ENCODE results near the gene NLGN4X. TPM values are rescaled to one million over a fixed set of nuclear protein-coding genes. Genes with fewer than 3 reads are reported as not detected.

Gene NLGN4X
- total and polyA plus RNA-seq, 3 experiments from 2014 or later = 0.21 TPM; not detected in 2

GRCh38 chrX:6187256-6187655, 41.4 kb downstream of the NLGN4X start:
- POLR2A ChIA-PET = no interaction called here
- Mint-ChIP-seq H3K4me1 (no peaks in the 10 kb centered on the region), H3K4me3 (no peak overlapping the region), H3K27me3 (no peaks in the 10 kb centered on the region), H3K27ac (no peak overlapping the region), H3K9me3 (peaks cover 0 to 7% (median 3%) of the 10 kb centered on the region in 5 donors), H3K36me3 (no peaks in the 10 kb centered on the region)
- Histone ChIP-seq H3K36me3 (ENCODE audit: insufficient read depth, low read length) (no peaks in the 10 kb centered on the region), H3K27ac (ENCODE audit: low read depth, low read length) (no peak overlapping the region), H3K4me3 (ENCODE audit: low read length) (no peak overlapping the region), H3K4me1 (ENCODE audit: insufficient read depth, low read length) (no peaks in the 10 kb centered on the region), H3K9me3 (ENCODE audit: low read length) (no peaks in the 10 kb centered on the region), H3K27me3 (ENCODE audit: insufficient read depth, low read length, poor library complexity, severe bottlenecking) (no peaks in the 10 kb centered on the region)
- no peak for DNase-seq
- CTCF ChIA-PET = no interaction called here

- H3K4me3 ChIP-seq (ENCODE audit: low read length) = no peak overlapping the region
- H3K9me3 ChIP-seq (ENCODE audit: low read length) = no peaks in the 10 kb centered on the region
- H3K27ac Mint-ChIP-seq = no peak overlapping the region
- H3K36me3 Mint-ChIP-seq = no peaks in the 10 kb centered on the region
- no peaks in the 10 kb centered on the region for H3K27me3 ChIP-seq (ENCODE audit: insufficient read depth, low read length, poor library complexity, severe bottlenecking)
- ChIA-PET CTCF (no interaction called here), POLR2A (no interaction called here)
- H3K27me3 Mint-ChIP-seq = no peaks in the 10 kb centered on the region
- no peaks in the 10 kb centered on the region for H3K4me1 Mint-ChIP-seq
- H3K9me3 Mint-ChIP-seq = peaks cover 0 to 10% (median 0%) of the 10 kb centered on the region in 5 donors
- H3K36me3 ChIP-seq (ENCODE audit: insufficient read depth, low read length) = no peaks in the 10 kb centered on the region
- H3K4me3 Mint-ChIP-seq = no peak overlapping the region
- DNase-seq = no peak
- H3K27ac ChIP-seq (ENCODE audit: low read depth, low read length) = no peak overlapping the region
- H3K4me1 ChIP-seq (ENCODE audit: insufficient read depth, low read length) = no peaks in the 10 kb centered on the region
Observed at GRCh38 chrX:6184900-6185515, 43.7 kb downstream of the NLGN4X start.

DNA sequence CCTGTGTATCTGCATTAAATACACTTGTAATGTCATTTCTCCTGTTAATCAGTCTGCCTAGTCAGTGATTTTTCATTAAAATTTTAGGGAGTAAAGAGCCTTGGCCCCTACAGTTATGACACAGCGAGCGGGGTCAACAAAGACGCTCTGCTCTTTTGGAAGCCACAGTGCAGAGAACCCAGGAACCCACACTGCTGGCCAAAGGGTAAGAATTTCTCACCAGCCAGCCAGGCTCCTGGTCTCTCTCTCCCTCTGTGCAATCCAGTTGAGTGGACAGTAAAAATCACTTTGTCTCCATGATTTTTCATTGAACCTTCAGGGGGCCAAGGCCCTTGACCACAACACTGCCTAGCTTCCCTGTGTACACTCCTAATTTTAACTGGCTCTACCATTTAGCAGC, 52.8 kb downstream of the NLGN4X start:
- Mint-ChIP-seq H3K4me1 (no peaks in the 10 kb centered on the region), H3K27me3 (no peaks in the 10 kb centered on the region), H3K4me3 (no peak overlapping the region), H3K36me3 (no peaks in the 10 kb centered on the region), H3K27ac (no peak overlapping the region), H3K9me3 (peaks cover 0 to 11% (median 2%) of the 10 kb centered on the region in 5 donors)
- ChIA-PET POLR2A (no interaction called here), CTCF (no interaction called here)
- no peaks in the 10 kb centered on the region for H3K27me3 ChIP-seq (ENCODE audit: insufficient read depth, low read length, poor library complexity, severe bottlenecking)
- no peaks in the 10 kb centered on the region for H3K9me3 ChIP-seq (ENCODE audit: low read length)
- H3K36me3 ChIP-seq (ENCODE audit: insufficient read depth, low read length) = no peaks in the 10 kb centered on the region
- no peaks in the 10 kb centered on the region for H3K4me1 ChIP-seq (ENCODE audit: insufficient read depth, low read length)
- no peak overlapping the region for H3K27ac ChIP-seq (ENCODE audit: low read depth, low read length)
- H3K4me3 ChIP-seq (ENCODE audit: low read length) = no peak overlapping the region
- DNase-seq = no peak

- no peaks in the 10 kb centered on the region for H3K27me3 ChIP-seq (ENCODE audit: insufficient read depth, low read length, poor library complexity, severe bottlenecking)
- H3K36me3 ChIP-seq (ENCODE audit: insufficient read depth, low read length) = no peaks in the 10 kb centered on the region
- POLR2A ChIA-PET = no interaction called here
- no peak overlapping the region for H3K4me3 ChIP-seq (ENCODE audit: low read length)
- no peaks in the 10 kb centered on the region for H3K9me3 ChIP-seq (ENCODE audit: low read length)
- DNase-seq = no peak
- no peaks in the 10 kb centered on the region for H3K4me1 Mint-ChIP-seq
- no peak overlapping the region for H3K27ac Mint-ChIP-seq
- no peaks in the 10 kb centered on the region for H3K27me3 Mint-ChIP-seq
- H3K36me3 Mint-ChIP-seq = no peaks in the 10 kb centered on the region
- no peaks in the 10 kb centered on the region for H3K4me1 ChIP-seq (ENCODE audit: insufficient read depth, low read length)
- CTCF ChIA-PET = no interaction called here
- peaks cover 0 to 10% (median 3%) of the 10 kb centered on the region in 5 donors for H3K9me3 Mint-ChIP-seq
- no peak overlapping the region for H3K4me3 Mint-ChIP-seq
- H3K27ac ChIP-seq (ENCODE audit: low read depth, low read length) = no peak overlapping the region
Observed at GRCh38 chrX:6170424-6170823, 58.2 kb downstream of the NLGN4X start.

DNA sequence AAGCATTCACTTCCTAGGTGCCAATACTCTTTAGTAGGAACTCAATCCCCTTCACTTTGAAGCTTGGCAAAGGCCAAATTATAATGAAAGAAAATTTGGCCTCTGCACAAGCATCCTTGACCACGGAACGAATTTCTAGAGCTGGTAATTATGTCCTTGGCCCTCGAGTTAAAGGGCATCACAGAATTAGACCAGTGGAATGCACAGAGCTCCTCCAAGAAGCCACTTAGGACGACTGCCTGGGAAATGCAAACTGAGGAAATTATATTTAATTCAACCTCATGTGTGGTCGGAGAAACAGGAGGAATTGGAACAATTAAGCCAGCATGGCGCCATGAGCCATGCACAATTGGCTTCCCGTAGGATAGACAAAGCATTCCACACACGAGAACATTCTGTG, 59.3 kb downstream of the NLGN4X start:
- Histone ChIP-seq H3K4me1 (ENCODE audit: insufficient read depth, low read length) (no peaks in the 10 kb centered on the region), H3K9me3 (ENCODE audit: low read length) (no peaks in the 10 kb centered on the region), H3K4me3 (ENCODE audit: low read length) (no peak overlapping the region), H3K36me3 (ENCODE audit: insufficient read depth, low read length) (no peaks in the 10 kb centered on the region), H3K27ac (ENCODE audit: low read depth, low read length) (no peak overlapping the region), H3K27me3 (ENCODE audit: insufficient read depth, low read length, poor library complexity, severe bottlenecking) (no peaks in the 10 kb centered on the region)
- H3K4me1 Mint-ChIP-seq = no peaks in the 10 kb centered on the region
- H3K9me3 Mint-ChIP-seq = peaks cover 0 to 7% (median 3%) of the 10 kb centered on the region in 5 donors
- no peaks in the 10 kb centered on the region for H3K36me3 Mint-ChIP-seq
- no peak for DNase-seq
- CTCF ChIA-PET = no interaction called here
- no peaks in the 10 kb centered on the region for H3K27me3 Mint-ChIP-seq
- no peak overlapping the region for H3K27ac Mint-ChIP-seq
- POLR2A ChIA-PET = no interaction called here
- no peak overlapping the region for H3K4me3 Mint-ChIP-seq

GRCh38 chrX:6163721-6164120, 64.9 kb downstream of the NLGN4X start:
- Mint-ChIP-seq H3K27me3 (no peaks in the 10 kb centered on the region), H3K4me3 (no peak overlapping the region)
- POLR2A ChIA-PET = no interaction called here

GRCh38 chrX:6159468-6159867, 69.2 kb downstream of the NLGN4X start:
- peaks cover 0 to 1% of the 10 kb centered on the region in 2 donors for H3K27me3 Mint-ChIP-seq
- no peak overlapping the region for H3K27ac ChIP-seq (ENCODE audit: low read depth, low read length)
- no peak overlapping the region for H3K27ac Mint-ChIP-seq
- no peaks in the 10 kb centered on the region for H3K4me1 ChIP-seq (ENCODE audit: insufficient read depth, low read length)
- H3K36me3 ChIP-seq (ENCODE audit: insufficient read depth, low read length) = no peaks in the 10 kb centered on the region
- H3K36me3 Mint-ChIP-seq = no peaks in the 10 kb centered on the region
- no peaks in the 10 kb centered on the region for H3K9me3 ChIP-seq (ENCODE audit: low read length)
- ChIA-PET POLR2A (no interaction called here), CTCF (no interaction called here)
- no peaks in the 10 kb centered on the region for H3K4me1 Mint-ChIP-seq
- no peak for DNase-seq
- H3K4me3 Mint-ChIP-seq = no peak overlapping the region
- H3K27me3 ChIP-seq (ENCODE audit: insufficient read depth, low read length, poor library complexity, severe bottlenecking) = no peaks in the 10 kb centered on the region
- no peak overlapping the region for H3K4me3 ChIP-seq (ENCODE audit: low read length)
- H3K9me3 Mint-ChIP-seq = peaks cover 0 to 5% (median 3%) of the 10 kb centered on the region in 5 donors

More at GRCh38 chrX:6163721-6164120, 64.9 kb downstream of the NLGN4X start:
- Histone ChIP-seq H3K4me3 (ENCODE audit: low read length) (no peak overlapping the region), H3K27ac (ENCODE audit: low read depth, low read length) (no peak overlapping the region), H3K4me1 (ENCODE audit: insufficient read depth, low read length) (no peaks in the 10 kb centered on the region), H3K9me3 (ENCODE audit: low read length) (no peaks in the 10 kb centered on the region), H3K36me3 (ENCODE audit: insufficient read depth, low read length) (no peaks in the 10 kb centered on the region), H3K27me3 (ENCODE audit: insufficient read depth, low read length, poor library complexity, severe bottlenecking) (no peaks in the 10 kb centered on the region)
- Mint-ChIP-seq H3K4me1 (no peaks in the 10 kb centered on the region), H3K9me3 (peaks cover 0 to 6% (median under 1%) of the 10 kb centered on the region in 5 donors), H3K36me3 (no peaks in the 10 kb centered on the region), H3K27ac (no peak overlapping the region)
- CTCF ChIA-PET = no interaction called here
- DNase-seq = no peak

DNA sequence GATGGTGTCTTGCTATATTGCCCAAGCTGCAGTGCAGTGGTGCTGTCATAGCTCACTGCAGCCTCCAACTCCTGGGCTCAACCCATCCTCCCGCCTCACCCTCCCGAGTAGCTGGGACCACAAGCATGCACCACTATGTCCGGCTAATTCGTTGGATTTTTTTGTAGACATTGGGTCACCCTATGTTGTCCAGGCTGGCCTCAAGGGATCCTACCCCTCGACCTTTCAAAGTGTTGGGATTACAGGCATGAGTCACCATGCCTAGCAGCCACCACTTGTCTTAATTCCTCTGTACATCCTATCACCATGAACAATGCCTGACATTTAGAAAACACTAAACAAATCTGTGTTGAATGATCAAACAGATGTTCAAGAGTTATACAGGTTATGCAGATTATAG, 76.7 kb downstream of the NLGN4X start:
- no peaks in the 10 kb centered on the region for H3K36me3 ChIP-seq (ENCODE audit: insufficient read depth, low read length)
- H3K4me3 ChIP-seq (ENCODE audit: low read length) = no peak overlapping the region
- H3K4me3 Mint-ChIP-seq = no peak overlapping the region
- H3K27me3 Mint-ChIP-seq = peaks cover 0 to 2% of the 10 kb centered on the region in 2 donors
- no peaks in the 10 kb centered on the region for H3K4me1 Mint-ChIP-seq
- no peaks in the 10 kb centered on the region for H3K4me1 ChIP-seq (ENCODE audit: insufficient read depth, low read length)
- CTCF ChIA-PET = no interaction called here
- no peak overlapping the region for H3K27ac Mint-ChIP-seq
- no peak for DNase-seq
- POLR2A ChIA-PET = no interaction called here
- H3K36me3 Mint-ChIP-seq = no peaks in the 10 kb centered on the region
- H3K9me3 ChIP-seq (ENCODE audit: low read length) = no peaks in the 10 kb centered on the region
- H3K27me3 ChIP-seq (ENCODE audit: insufficient read depth, low read length, poor library complexity, severe bottlenecking) = no peaks in the 10 kb centered on the region
- peaks cover 0 to 8% (median 3%) of the 10 kb centered on the region in 5 donors for H3K9me3 Mint-ChIP-seq
- H3K27ac ChIP-seq (ENCODE audit: low read depth, low read length) = no peak overlapping the region

All from CD8-positive, alpha-beta memory T cell (primary cell).